DND-41 (cell line): ENCODE results near the gene SH2D4B.

Source experiments
- ATAC-seq: fragments of 200-7000 bp; cut with Tn5 transposase; 3 replicates; pipeline ENCODE4 v1.9.1; 2021; ENCODE audit warnings: low read depth; ENCODE audit not compliant: insufficient read depth
- DNase-seq: peaks from one replicate; pipeline ENCODE4 v3.0.0-alpha.2; 2020
- H2AFZ ChIP-seq: 2 replicates; pipeline ENCODE4 v1.6.0; 2012; ENCODE audit warnings: low read depth, low read length
- H3K27ac ChIP-seq: 2 replicates; pipeline ENCODE4 v1.5.1; 2012; ENCODE audit warnings: low read length, inconsistent platforms
- H3K27me3 ChIP-seq: fragments of 200-600 bp; sonication (generic); 2 replicates; pipeline ENCODE4 v1.6.0; 2012; ENCODE audit warnings: low read length, mild to moderate bottlenecking, inconsistent platforms; ENCODE audit not compliant: insufficient read depth, poor library complexity
- H3K36me3 ChIP-seq: 2 replicates; pipeline ENCODE4 v1.5.1; 2012; ENCODE audit warnings: low read length, inconsistent platforms; ENCODE audit not compliant: insufficient read depth
- H3K4me1 ChIP-seq: 2 replicates; pipeline ENCODE4 v1.5.1; 2012; ENCODE audit warnings: mild to moderate bottlenecking, low read length; ENCODE audit not compliant: insufficient read depth
- H3K4me2 ChIP-seq: 2 replicates; pipeline ENCODE4 v1.6.0; 2012; ENCODE audit warnings: mild to moderate bottlenecking, moderate library complexity, low read length, inconsistent platforms; ENCODE audit not compliant: insufficient read depth
- H3K4me3 ChIP-seq, 2 experiments: fragments of 200-600 bp in 1 of 2; shearing (Covaris generic) in 1 of 2; 2 replicates each; pipeline ENCODE4 v1.5.1; 2012 to 2016; ENCODE audit warnings: inconsistent platforms in 2 of 2, low read length in 2 of 2, mild to moderate bottlenecking in 2 of 2, low read depth in 1 of 2, moderate library complexity in 1 of 2
- H3K79me2 ChIP-seq: 2 replicates; pipeline ENCODE4 v1.6.0; 2012; ENCODE audit warnings: low read length, inconsistent platforms; ENCODE audit not compliant: insufficient read depth
- H3K9ac ChIP-seq: 2 replicates; pipeline ENCODE4 v1.6.0; 2012; ENCODE audit warnings: low read depth, mild to moderate bottlenecking, inconsistent platforms, low read length, moderate library complexity
- H3K9me3 ChIP-seq: 2 replicates; pipeline ENCODE4 v1.5.1; 2012; ENCODE audit warnings: low read length, moderate library complexity, mild to moderate bottlenecking, inconsistent platforms; ENCODE audit not compliant: insufficient read depth, severe bottlenecking
- H4K20me1 ChIP-seq: 2 replicates; pipeline ENCODE4 v1.6.0; 2012; ENCODE audit warnings: low read length; ENCODE audit not compliant: insufficient read depth
- CTCF ChIP-seq: IDR thresholded peaks from 2 replicates; pipeline ENCODE4 v1.5.1; 2012; ENCODE audit warnings: borderline replicate concordance, low read length, moderate library complexity, mild to moderate bottlenecking; ENCODE audit not compliant: poor library complexity, severe bottlenecking; ENCODE audit errors: extremely low read depth
- EZH2 ChIP-seq: IDR thresholded peaks from 3 replicates; pipeline ENCODE4 v1.6.1; 2012; ENCODE audit warnings: borderline replicate concordance, low read depth, mild to moderate bottlenecking, moderate library complexity, low read length, inconsistent platforms; ENCODE audit not compliant: severe bottlenecking

SH2D4B gene

GRCh38 chr10:80506836-80507487 lies 30.7 kb upstream of the SH2D4B start:
- ATAC-seq, result no peak
- Histone ChIP-seq H3K27me3 (no peaks in the 10 kb centered on the region), H3K4me3 (no peak overlapping the region), H4K20me1 (peaks cover 29% of the 10 kb centered on the region; the same call in 1 of the 2 replicates), H2AFZ (no peak overlapping the region), H3K27ac (no peak overlapping the region), H3K9me3 (no peaks in the 10 kb centered on the region), H3K4me2 (no peak overlapping the region), H3K79me2 (no peaks in the 10 kb centered on the region), H3K36me3 (peaks cover 30% of the 10 kb centered on the region), H3K4me1 (no peaks in the 10 kb centered on the region), H3K9ac (no peak overlapping the region)
- DNase-seq, result no peak
- TF ChIP-seq EZH2 (no peak), CTCF (no peak)

- Histone ChIP-seq H3K4me2 (no peak overlapping the region), H3K36me3 (peaks cover 48% of the 10 kb centered on the region), H3K9ac (no peak overlapping the region), H2AFZ (no peak overlapping the region), H4K20me1 (peaks cover 15% of the 10 kb centered on the region; the same call in 1 of the 2 replicates), H3K79me2 (no peaks in the 10 kb centered on the region), H3K27ac (no peak overlapping the region), H3K4me1 (no peaks in the 10 kb centered on the region), H3K9me3 (no peaks in the 10 kb centered on the region), H3K4me3 (no peak overlapping the region), H3K27me3 (no peaks in the 10 kb centered on the region)
- no peak for TF ChIP-seq CTCF
- TF ChIP-seq EZH2, result no peak
- no peak for DNase-seq
- ATAC-seq, result no peak
Measured at GRCh38 chr10:80509108-80509402, 28.6 kb upstream of the SH2D4B start.

GRCh38 chr10:80509403-80510161 lies 28.1 kb upstream of the SH2D4B start:
- Histone ChIP-seq H3K9ac (no peak overlapping the region), H3K27ac (no peak overlapping the region), H4K20me1 (peaks cover 10% of the 10 kb centered on the region; the same call in 1 of the 2 replicates), H3K9me3 (no peaks in the 10 kb centered on the region), H3K36me3 (peaks cover 51% of the 10 kb centered on the region), H3K27me3 (no peaks in the 10 kb centered on the region), H3K4me2 (no peak overlapping the region), H3K4me3 (no peak overlapping the region), H2AFZ (no peak overlapping the region), H3K4me1 (no peaks in the 10 kb centered on the region), H3K79me2 (no peaks in the 10 kb centered on the region)
- no peak for DNase-seq
- ATAC-seq, result no peak
- TF ChIP-seq CTCF (no peak), EZH2 (no peak)
